Fibroblast of lung (primary cell): ENCODE results near the gene BMPR1A. TPM values are rescaled to one million over a fixed set of nuclear protein-coding genes. Genes with fewer than 3 reads are reported as not detected.

ENCODE experiments used
- DNase-seq, 2 donors: peaks; one replicate each; pipeline versions ENCODE4 v3.0.0 to v3.0.0-alpha.2; 2010; ENCODE audit warnings: low read depth in 2 of 2
- H2AFZ ChIP-seq: 2 replicates; pipeline ENCODE4 v1.5.1; 2012; ENCODE audit warnings: low read length, control low read depth, inconsistent platforms
- H3K27ac ChIP-seq: 2 replicates; pipeline ENCODE4 v1.5.1; 2011; ENCODE audit warnings: low read length, control low read depth; ENCODE audit not compliant: insufficient read depth
- H3K27me3 ChIP-seq: 2 replicates; pipeline ENCODE4 v1.5.1; 2011; ENCODE audit warnings: mild to moderate bottlenecking, low read length; ENCODE audit not compliant: control insufficient read depth, insufficient read depth
- H3K36me3 ChIP-seq: 2 replicates; pipeline ENCODE4 v1.5.1; 2011; ENCODE audit warnings: low read length; ENCODE audit not compliant: control insufficient read depth, insufficient read depth
- H3K4me1 ChIP-seq: 2 replicates; pipeline ENCODE4 v1.5.1; 2011; ENCODE audit warnings: low read length; ENCODE audit not compliant: control insufficient read depth, insufficient read depth; ENCODE audit errors: extremely low read depth
- H3K4me2 ChIP-seq: 2 replicates; pipeline ENCODE4 v1.5.1; 2011; ENCODE audit warnings: low read length, control low read depth; ENCODE audit not compliant: insufficient read depth; ENCODE audit errors: extremely low read depth
- H3K4me3 ChIP-seq, 4 experiments: fragments of 200-600 bp in 1 of 4; sonication (generic) in 1 of 4; replicated peaks in 1 of 4; 2 replicates each; pipeline ENCODE4 v1.5.1; 2011 to 2016; ENCODE audit warnings: low read length in 4 of 4, low read depth in 3 of 4, mild to moderate bottlenecking in 3 of 4, control low read depth in 2 of 4, inconsistent platforms in 1 of 4, mixed read lengths in 1 of 4; ENCODE audit not compliant: insufficient read depth in 1 of 4; ENCODE audit errors: control extremely low read depth in 1 of 4
- H3K79me2 ChIP-seq: 2 replicates; pipeline ENCODE4 v1.5.1; 2012; ENCODE audit warnings: mild to moderate bottlenecking, low read length, inconsistent platforms; ENCODE audit not compliant: control insufficient read depth, insufficient read depth
- H3K9ac ChIP-seq: 2 replicates; pipeline ENCODE4 v1.5.1; 2011; ENCODE audit warnings: mild to moderate bottlenecking, low read length, control low read depth; ENCODE audit not compliant: insufficient read depth
- H3K9me3 ChIP-seq: 2 replicates; pipeline ENCODE4 v1.5.1; 2012; ENCODE audit warnings: low read depth, low read length; ENCODE audit not compliant: control insufficient read depth, insufficient read depth
- H4K20me1 ChIP-seq: 2 replicates; pipeline ENCODE4 v1.5.1; 2011; ENCODE audit warnings: low read length; ENCODE audit not compliant: control insufficient read depth, insufficient read depth; ENCODE audit errors: extremely low read depth
- EZH2 ChIP-seq: IDR thresholded peaks from 2 replicates; pipeline ENCODE4 v1.5.1; 2012; ENCODE audit warnings: low read length, control low read depth, mild to moderate bottlenecking; ENCODE audit errors: missing control alignments
- polyA plus RNA-seq, 2 donors: library from polyadenylated mRNA; depleted of rRNA in 1 of 2; stranded (reverse) in 1 of 2; unstranded in 1 of 2; fragments of >200 nt; gene quantifications; 2 replicates each; pipeline ENCODE4 v1.2.1, GENCODE V29; 2011 to 2012; ENCODE audit warnings: missing spikeins in 1 of 2
- total RNA-seq: library from RNA; depleted of rRNA; stranded (reverse); fragments of >200 nt; gene quantifications from 2 replicates; pipeline ENCODE4 v1.2.1, GENCODE V29; 2014
- TF ChIP-seq, protein P1 (sequence below), 2 donors: IDR thresholded peaks in 1 of 2; conservative IDR thresholded peaks in 1 of 2; 1 replicate in 1 of 2; 2 replicates in 1 of 2; pipeline ENCODE4 v1.5.1; 2011 to 2012; ENCODE audit warnings: low read length in 2 of 2, control low read depth in 1 of 2, inconsistent platforms in 1 of 2, low read depth in 1 of 2, mild to moderate bottlenecking in 1 of 2

BMPR1A gene
- total and polyA plus RNA-seq, 2 donors (not counting 1 experiment from before 2014, with no cell fraction given) = 52.8 to 61.8 TPM

- Histone ChIP-seq H3K4me2 (no peak overlapping the region), H3K9ac (no peak overlapping the region), H3K9me3 (no peaks in the 10 kb centered on the region), H3K27me3 (no peaks in the 10 kb centered on the region), H3K4me3 (no peak overlapping the region), H3K27ac (no peak overlapping the region), H3K79me2 (no peaks in the 10 kb centered on the region), H3K4me1 (no peaks in the 10 kb centered on the region), H2AFZ (no peak overlapping the region), H4K20me1 (no peaks in the 10 kb centered on the region), H3K36me3 (no peaks in the 10 kb centered on the region)
- no peak for TF ChIP-seq EZH2
- TF ChIP-seq, protein P1, sequence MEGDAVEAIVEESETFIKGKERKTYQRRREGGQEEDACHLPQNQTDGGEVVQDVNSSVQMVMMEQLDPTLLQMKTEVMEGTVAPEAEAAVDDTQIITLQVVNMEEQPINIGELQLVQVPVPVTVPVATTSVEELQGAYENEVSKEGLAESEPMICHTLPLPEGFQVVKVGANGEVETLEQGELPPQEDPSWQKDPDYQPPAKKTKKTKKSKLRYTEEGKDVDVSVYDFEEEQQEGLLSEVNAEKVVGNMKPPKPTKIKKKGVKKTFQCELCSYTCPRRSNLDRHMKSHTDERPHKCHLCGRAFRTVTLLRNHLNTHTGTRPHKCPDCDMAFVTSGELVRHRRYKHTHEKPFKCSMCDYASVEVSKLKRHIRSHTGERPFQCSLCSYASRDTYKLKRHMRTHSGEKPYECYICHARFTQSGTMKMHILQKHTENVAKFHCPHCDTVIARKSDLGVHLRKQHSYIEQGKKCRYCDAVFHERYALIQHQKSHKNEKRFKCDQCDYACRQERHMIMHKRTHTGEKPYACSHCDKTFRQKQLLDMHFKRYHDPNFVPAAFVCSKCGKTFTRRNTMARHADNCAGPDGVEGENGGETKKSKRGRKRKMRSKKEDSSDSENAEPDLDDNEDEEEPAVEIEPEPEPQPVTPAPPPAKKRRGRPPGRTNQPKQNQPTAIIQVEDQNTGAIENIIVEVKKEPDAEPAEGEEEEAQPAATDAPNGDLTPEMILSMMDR (conservative IDR thresholded peaks at IDR 0.05 in 1 of 2, IDR thresholded peaks at IDR 0.05 in 1 of 2; ENCODE audit: low read depth in 1 of 2, low read length in 2 of 2) = no peak
- no peak for DNase-seq
Observed at GRCh38 chr10:86981716-86982115, 225.3 kb downstream of the BMPR1A start.

Other genes with a start within 250 kb of the BMPR1A start
- gene WAPL, start 234.8 kb upstream of the BMPR1A start, total RNA-seq = 45.7 and 50.4 TPM in 2 replicates
- gene WAPL, start 234.8 kb upstream of the BMPR1A start, polyA plus RNA-seq = 22.0 and 24.6 TPM in 2 replicates
- not detected in 2 replicates for gene OPN4, start 102.1 kb upstream of the BMPR1A start, total RNA-seq
- gene OPN4, start 102.1 kb upstream of the BMPR1A start, polyA plus RNA-seq = not detected in 2 replicates
- gene LDB3, start 88.1 kb upstream of the BMPR1A start, total RNA-seq = under 0.01 TPM in 2 replicates
- gene LDB3, start 88.1 kb upstream of the BMPR1A start, polyA plus RNA-seq = 0.20 TPM in 1 of 2 replicates, not detected in the other
- 0.77 and 2.1 TPM in 2 replicates for gene MMRN2, start 201.0 kb downstream of the BMPR1A start, total RNA-seq
- 1.5 and 2.2 TPM in 2 replicates for gene MMRN2, start 201.0 kb downstream of the BMPR1A start, polyA plus RNA-seq
- 8.7 and 21.3 TPM in 2 replicates for gene SNCG, start 202.0 kb downstream of the BMPR1A start, total RNA-seq
- 34.4 and 47.4 TPM in 2 replicates for gene SNCG, start 202.0 kb downstream of the BMPR1A start, polyA plus RNA-seq
- gene ADIRF, start 211.9 kb downstream of the BMPR1A start, total RNA-seq = 119 and 142 TPM in 2 replicates
- gene ADIRF, start 211.9 kb downstream of the BMPR1A start, polyA plus RNA-seq = 39.4 and 172 TPM in 2 replicates